ENCODE measurements around the gene FMN1.

DNA sequence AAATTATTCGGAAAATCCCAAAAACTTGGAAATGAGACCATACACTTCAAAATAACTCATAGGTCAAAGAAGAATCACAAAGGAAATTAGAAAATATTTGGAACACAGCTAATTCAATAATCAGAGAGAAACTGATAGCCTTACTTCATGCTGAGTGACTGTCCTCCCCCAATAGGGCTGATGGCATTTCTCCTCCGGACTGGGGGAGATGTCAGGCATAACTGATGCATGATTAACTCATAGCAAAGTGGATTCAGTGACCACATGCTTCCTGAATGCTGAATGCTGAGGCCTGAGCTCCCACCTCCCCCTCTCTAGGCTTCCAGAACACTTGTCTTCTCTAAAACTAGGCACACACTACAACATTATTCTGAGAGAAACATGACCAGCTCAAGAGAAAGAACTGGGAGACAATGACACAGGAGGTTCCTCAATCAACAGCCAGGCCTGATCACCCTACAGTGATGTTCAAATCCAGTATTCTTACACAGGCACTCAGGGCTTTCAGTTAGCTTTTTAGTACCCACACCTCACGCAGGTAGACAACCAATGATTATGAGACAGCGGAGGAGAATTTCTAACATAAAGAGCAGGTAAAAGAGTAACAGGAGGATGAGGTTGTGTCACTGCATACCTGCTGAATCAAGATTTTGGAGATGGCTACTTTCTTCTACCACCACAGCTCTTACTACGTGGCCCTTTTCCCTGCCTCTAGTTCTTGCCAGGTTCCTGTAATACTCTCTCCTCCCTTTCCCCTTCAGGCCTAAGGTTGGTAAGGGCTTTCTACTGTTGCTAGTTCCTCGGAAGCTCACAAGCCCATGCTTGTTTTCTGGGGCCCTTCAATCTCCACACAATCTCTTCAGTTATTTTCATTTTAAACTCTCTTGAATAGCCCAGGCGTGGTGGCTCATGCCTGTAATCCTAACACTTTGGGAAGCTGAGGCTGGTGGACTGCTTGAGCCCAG, 96.1 kb downstream of the FMN1 start:
- no peak for TF ChIP-seq CBX5 (IDR thresholded peaks at IDR 0.05; ENCODE audit: low read depth)
- TF ChIP-seq CBFB (IDR thresholded peaks at IDR 0.05; ENCODE audit: low read depth): no peak
- TF ChIP-seq, protein P1, sequence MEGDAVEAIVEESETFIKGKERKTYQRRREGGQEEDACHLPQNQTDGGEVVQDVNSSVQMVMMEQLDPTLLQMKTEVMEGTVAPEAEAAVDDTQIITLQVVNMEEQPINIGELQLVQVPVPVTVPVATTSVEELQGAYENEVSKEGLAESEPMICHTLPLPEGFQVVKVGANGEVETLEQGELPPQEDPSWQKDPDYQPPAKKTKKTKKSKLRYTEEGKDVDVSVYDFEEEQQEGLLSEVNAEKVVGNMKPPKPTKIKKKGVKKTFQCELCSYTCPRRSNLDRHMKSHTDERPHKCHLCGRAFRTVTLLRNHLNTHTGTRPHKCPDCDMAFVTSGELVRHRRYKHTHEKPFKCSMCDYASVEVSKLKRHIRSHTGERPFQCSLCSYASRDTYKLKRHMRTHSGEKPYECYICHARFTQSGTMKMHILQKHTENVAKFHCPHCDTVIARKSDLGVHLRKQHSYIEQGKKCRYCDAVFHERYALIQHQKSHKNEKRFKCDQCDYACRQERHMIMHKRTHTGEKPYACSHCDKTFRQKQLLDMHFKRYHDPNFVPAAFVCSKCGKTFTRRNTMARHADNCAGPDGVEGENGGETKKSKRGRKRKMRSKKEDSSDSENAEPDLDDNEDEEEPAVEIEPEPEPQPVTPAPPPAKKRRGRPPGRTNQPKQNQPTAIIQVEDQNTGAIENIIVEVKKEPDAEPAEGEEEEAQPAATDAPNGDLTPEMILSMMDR (IDR thresholded peaks at IDR 0.05 in 2 of 3, conservative IDR thresholded peaks at IDR 0.05 in 1 of 3; ENCODE audit: control insufficient read depth in 2 of 3, extremely low read depth in 1 of 3, insufficient read depth in 1 of 3, low read depth in 3 of 3, low read length in 3 of 3): no peak
- no peak for TF ChIP-seq ESRRA (IDR thresholded peaks at IDR 0.05; ENCODE audit: low read length)

All from GM12878 (cell line).